HepG2 (cell line): ENCODE data around the gene P2RY2. TPM values are rescaled to one million over a fixed set of nuclear protein-coding genes. Genes with fewer than 3 reads are reported as not detected.

ENCODE experiments used
- ARID4A ChIP-seq: sonication (generic); formaldehyde crosslinking; IDR thresholded peaks from 2 replicates; pipeline ENCODE4 v1.5.0; 2020; ENCODE audit warnings: mild to moderate bottlenecking, missing genetic modification reagents, borderline replicate concordance
- ATAD3A ChIP-seq: sonication (generic); formaldehyde crosslinking; IDR thresholded peaks from 2 replicates; pipeline ENCODE4 v1.4.0; 2020; ENCODE audit warnings: missing genetic modification reagents
- ATF1 ChIP-seq: IDR thresholded peaks from 2 replicates; pipeline ENCODE4 v1.6.1; 2016; ENCODE audit warnings: mild to moderate bottlenecking, control low read depth
- ETV6 ChIP-seq: sonication (generic); formaldehyde crosslinking; conservative IDR thresholded peaks from 2 replicates; pipeline ENCODE4 v1.4.0; 2020; ENCODE audit warnings: missing genetic modification reagents
- FLYWCH1 ChIP-seq: sonication (generic); formaldehyde crosslinking; IDR thresholded peaks from 2 replicates; pipeline ENCODE4 v1.8.1; 2023; ENCODE audit warnings: mild to moderate bottlenecking, missing genetic modification reagents
- FOXA3 ChIP-seq: IDR thresholded peaks from 2 replicates; pipeline ENCODE4 v1.6.1; 2016; ENCODE audit warnings: missing genetic modification reagents, missing compliant biosample characterization
- GATAD2A ChIP-seq: IDR thresholded peaks from 2 replicates; pipeline ENCODE4 v1.6.1; 2016
- GTF2F1 ChIP-seq: fragments of 150-350 bp; IDR thresholded peaks from 2 replicates; pipeline ENCODE4 v1.6.1; 2014; ENCODE audit warnings: low read length
- HHEX ChIP-seq: IDR thresholded peaks from 2 replicates; pipeline ENCODE4 v1.6.1; 2016; ENCODE audit warnings: control low read depth
- MTA1 ChIP-seq: sonication (generic); formaldehyde crosslinking; IDR thresholded peaks from 2 replicates; pipeline ENCODE4 v1.4.0; 2020; ENCODE audit warnings: missing genetic modification reagents, mild to moderate bottlenecking, borderline replicate concordance
- MXI1 ChIP-seq: IDR thresholded peaks from 3 replicates; pipeline ENCODE4 v1.6.1; 2012; ENCODE audit warnings: low read depth, low read length, inconsistent platforms, borderline replicate concordance
- NFKBIZ ChIP-seq: IDR thresholded peaks from 2 replicates; pipeline ENCODE4 v1.6.1; 2018; ENCODE audit warnings: missing genetic modification reagents, missing compliant biosample characterization
- POGZ ChIP-seq: sonication (generic); formaldehyde crosslinking; IDR thresholded peaks from 2 replicates; pipeline ENCODE4 v1.4.0; 2020; ENCODE audit warnings: mild to moderate bottlenecking, missing genetic modification reagents
- SOX6 ChIP-seq, 2 experiments: fragments of 450-650 bp in 1 of 2; sonication (generic) in 1 of 2; formaldehyde crosslinking in 1 of 2; IDR thresholded peaks; 2 replicates each; pipeline versions ENCODE4 v1.4.0 to v1.6.1; 2017 to 2020; ENCODE audit warnings: antibody characterized with exemption in 1 of 2, mild to moderate bottlenecking in 1 of 2, missing genetic modification reagents in 1 of 2
- THYN1 ChIP-seq: sonication (generic); formaldehyde crosslinking; IDR thresholded peaks from 2 replicates; pipeline ENCODE4 v1.8.1; 2023; ENCODE audit warnings: low read depth, mild to moderate bottlenecking, moderate library complexity, missing genetic modification reagents, borderline replicate concordance
- ZNF30 ChIP-seq: sonication (generic); formaldehyde crosslinking; IDR thresholded peaks from 2 replicates; pipeline ENCODE4 v1.5.0; 2020; ENCODE audit warnings: mild to moderate bottlenecking, missing genetic modification reagents
- ZNF350 ChIP-seq: sonication (generic); formaldehyde crosslinking; IDR thresholded peaks from 2 replicates; pipeline ENCODE4 v1.4.0; 2020; ENCODE audit warnings: mild to moderate bottlenecking, low read depth, missing genetic modification reagents, borderline replicate concordance
- ZNF496 ChIP-seq: sonication (generic); formaldehyde crosslinking; IDR thresholded peaks from 2 replicates; pipeline ENCODE4 v1.8.1; 2023; ENCODE audit warnings: mild to moderate bottlenecking, moderate library complexity, missing genetic modification reagents; ENCODE audit not compliant: insufficient replicate concordance
- ZNF503 ChIP-seq: sonication (generic); formaldehyde crosslinking; IDR thresholded peaks from 2 replicates; pipeline ENCODE4 v1.4.0; 2020; ENCODE audit warnings: missing genetic modification reagents
- ZNF772 ChIP-seq: sonication (generic); formaldehyde crosslinking; IDR thresholded peaks from 2 replicates; pipeline ENCODE4 v1.5.0; 2020; ENCODE audit warnings: mild to moderate bottlenecking, missing genetic modification reagents
- polyA plus RNA-seq, 8 experiments: library from polyadenylated mRNA; depleted of rRNA in 3 of 8; stranded (reverse) in 7 of 8; unstranded in 1 of 8; fragments of >200 nt; fragmentation: Illumina TruSeq in 4 of 8; extraction: Trizol in 4 of 8; gene quantifications; 2 replicates each; pipeline versions ENCODE4 v1.2.1 to v1.2.3, GENCODE V29; 2011 to 2016; ENCODE audit warnings: low read depth in 4 of 8, missing spikeins in 1 of 8, mixed read lengths in 1 of 8; ENCODE audit not compliant: insufficient read depth in 1 of 8
- total RNA-seq, 5 experiments: library from RNA; depleted of rRNA; stranded (reverse); fragments of >200 nt; fragmentation: Illumina TruSeq; extraction: Trizol; gene quantifications; 2 replicates each; pipeline ENCODE4 v1.2.3, GENCODE V29; 2016; ENCODE audit warnings: low read depth in 1 of 5
- TF ChIP-seq, protein P1 (sequence below): sonication (generic); formaldehyde crosslinking; IDR thresholded peaks from 2 replicates; pipeline ENCODE4 v1.5.0; 2020; ENCODE audit warnings: missing genetic modification reagents
- TF ChIP-seq, protein P2 (sequence below): IDR thresholded peaks from 2 replicates; pipeline ENCODE4 v1.6.1; 2016; ENCODE audit warnings: missing compliant biosample characterization, missing genetic modification reagents, borderline replicate concordance

The P2RY2 gene
- total and polyA plus RNA-seq, 2 of the 13 experiments (the other 11 are each of a cell fraction or from before 2014, with no cell fraction given), result 0.95 to 3.1 TPM

- peak; percentile 60; the same call in 1 of the 2 replicates for TF ChIP-seq ARID4A (CRISPR knock-in tag)
- 0 out of 2 replicates have a peak, but pooled peaks have one; percentile 39 for TF ChIP-seq MTA1 (CRISPR knock-in tag)
- TF ChIP-seq THYN1 (CRISPR knock-in tag), result no peak
- TF ChIP-seq NFKBIZ, result no peak
- TF ChIP-seq GTF2F1, result no peak
- no peak; the same call in 1 of the 2 replicates for TF ChIP-seq ZNF350 (CRISPR knock-in tag)
- TF ChIP-seq ZNF496 (CRISPR knock-in tag), result no peak
- TF ChIP-seq ATAD3A (CRISPR knock-in tag), result no peak
- TF ChIP-seq, protein P1, sequence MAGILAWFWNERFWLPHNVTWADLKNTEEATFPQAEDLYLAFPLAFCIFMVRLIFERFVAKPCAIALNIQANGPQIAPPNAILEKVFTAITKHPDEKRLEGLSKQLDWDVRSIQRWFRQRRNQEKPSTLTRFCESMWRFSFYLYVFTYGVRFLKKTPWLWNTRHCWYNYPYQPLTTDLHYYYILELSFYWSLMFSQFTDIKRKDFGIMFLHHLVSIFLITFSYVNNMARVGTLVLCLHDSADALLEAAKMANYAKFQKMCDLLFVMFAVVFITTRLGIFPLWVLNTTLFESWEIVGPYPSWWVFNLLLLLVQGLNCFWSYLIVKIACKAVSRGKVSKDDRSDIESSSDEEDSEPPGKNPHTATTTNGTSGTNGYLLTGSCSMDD, result no peak
- TF ChIP-seq ZNF772, result no peak
- TF ChIP-seq HHEX, result no peak
- TF ChIP-seq ATF1 (CRISPR knock-in tag), result no peak
- TF ChIP-seq SOX6 (IDR thresholded peaks at IDR 0.05), result no peak
- no peak; the same call in 1 of the 2 replicates for TF ChIP-seq SOX6 (CRISPR knock-in tag; IDR thresholded peaks at IDR 0.05)
- TF ChIP-seq GATAD2A (CRISPR knock-in tag), result peak; percentile 35
- TF ChIP-seq ZNF30 (CRISPR knock-in tag), result no peak
- TF ChIP-seq MXI1, result no peak
- no peak for TF ChIP-seq ZNF503 (CRISPR knock-in tag)
- TF ChIP-seq, protein P2, sequence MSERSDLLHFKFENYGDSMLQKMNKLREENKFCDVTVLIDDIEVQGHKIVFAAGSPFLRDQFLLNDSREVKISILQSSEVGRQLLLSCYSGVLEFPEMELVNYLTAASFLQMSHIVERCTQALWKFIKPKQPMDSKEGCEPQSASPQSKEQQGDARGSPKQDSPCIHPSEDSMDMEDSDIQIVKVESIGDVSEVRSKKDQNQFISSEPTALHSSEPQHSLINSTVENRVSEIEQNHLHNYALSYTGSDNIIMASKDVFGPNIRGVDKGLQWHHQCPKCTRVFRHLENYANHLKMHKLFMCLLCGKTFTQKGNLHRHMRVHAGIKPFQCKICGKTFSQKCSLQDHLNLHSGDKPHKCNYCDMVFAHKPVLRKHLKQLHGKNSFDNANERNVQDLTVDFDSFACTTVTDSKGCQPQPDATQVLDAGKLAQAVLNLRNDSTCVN (CRISPR knock-in tag), result peak; percentile 79; the same call in 1 of the 2 replicates
- TF ChIP-seq FOXA3 (CRISPR knock-in tag), result 0 out of 2 replicates have a peak, but pooled peaks have one; percentile 30
- TF ChIP-seq ETV6, result no peak
- no peak for TF ChIP-seq FLYWCH1 (CRISPR knock-in tag)
- TF ChIP-seq POGZ (CRISPR knock-in tag), result peak; percentile 93
Measured at GRCh38 chr11:73242251-73243092, 24.4 kb downstream of the P2RY2 start (continued).
